ENCODE measurements around the gene DPY19L1. TPM values are rescaled to one million over a fixed set of nuclear protein-coding genes. Genes with fewer than 3 reads are reported as not detected.
A peak's percentile ranks its signal among the peaks of the same experiment; 100 is the strongest.
"Not testable (repeated sequence)": the region's sequence is repeated elsewhere in the genome, so short reads cannot be mapped to it uniquely, and the experiment has no call there.

DPY19L1 gene
- total RNA-seq, 1 experiment from 2014 or later: 71.7 TPM

DNA sequence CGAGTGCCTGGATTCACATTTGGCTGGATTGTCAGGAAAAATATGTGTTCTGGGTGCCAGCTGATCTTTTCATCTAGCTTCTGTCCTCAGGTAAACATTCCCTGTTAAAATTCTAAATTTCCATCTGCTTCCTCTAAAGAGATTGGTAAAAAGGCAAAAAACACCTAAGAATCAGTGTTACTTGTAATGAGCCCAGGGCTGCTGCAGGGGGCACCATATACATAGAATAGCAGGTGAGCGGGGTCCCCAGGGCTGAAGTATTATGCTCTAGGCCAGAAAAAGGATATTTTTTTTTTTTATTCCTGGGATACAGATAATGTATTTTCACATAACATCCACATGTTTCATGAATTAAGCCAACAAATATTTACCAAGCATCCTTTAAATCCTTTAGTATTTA lies 18.4 kb upstream of the DPY19L1 start:
- intact Hi-C loops (cut with micrococcal nuclease); H3K9ac ChIP-seq (ENCODE audit: low read length); CTCF ChIA-PET; H3K36me3 ChIP-seq (ENCODE audit: control insufficient read depth in 1 of 2, insufficient read depth in 2 of 2, low read length in 2 of 2); H2AFZ ChIP-seq (ENCODE audit: low read depth, low read length, poor library complexity, severe bottlenecking); RAD21 ChIA-PET (ENCODE audit: low non-redundant PET in 1 of 2, low total read pairs in 2 of 2, uncharacterized antibody in 2 of 2, unreplicated experiment in 2 of 2); H3K9me2 ChIP-seq (ENCODE audit: insufficient read depth); H3K9me3 ChIP-seq (ENCODE audit: control insufficient read depth in 1 of 2, insufficient read depth in 1 of 2, low read depth in 1 of 2, low read length in 2 of 2); H3K27me3 ChIP-seq (ENCODE audit: insufficient read depth, low read length); H3K79me2 ChIP-seq (ENCODE audit: insufficient read depth, low read length); DNase-seq (ENCODE audit: low read depth, low spot score); H4K20me1 ChIP-seq (ENCODE audit: insufficient read depth); POLR2A ChIA-PET; H3K4me3 ChIP-seq (replicated peaks in 1 of 2; ENCODE audit: low read depth in 1 of 2, low read length in 2 of 2); H3K4me2 ChIP-seq (ENCODE audit: low read length); H3K4me1 ChIP-seq (ENCODE audit: control insufficient read depth in 1 of 2, insufficient read depth in 2 of 2, low read length in 2 of 2); H3K27ac ChIP-seq (ENCODE audit: low read depth, low read length); BruUV-seq (replicated peaks): not testable (repeated sequence)
- peak in 2 of 3 experiments; percentile 37 to 40; a peak in 4 of 6 replicates for TF ChIP-seq CTCF (IDR thresholded peaks at IDR 0.05 in 2 of 3, conservative IDR thresholded peaks at IDR 0.05 in 1 of 3; ENCODE audit: borderline replicate concordance in 1 of 3, insufficient read depth in 1 of 3, low read depth in 2 of 3, low read length in 2 of 3)
- TF ChIP-seq RAD21 (IDR thresholded peaks at IDR 0.05; ENCODE audit: low read depth): 0 out of 2 replicates have a peak, but pooled peaks have one; percentile 32
- peak; percentile 70 for ATAC-seq

- H4K20me1 ChIP-seq (ENCODE audit: insufficient read depth); H3K9me3 ChIP-seq (ENCODE audit: control insufficient read depth in 1 of 2, insufficient read depth in 1 of 2, low read depth in 1 of 2, low read length in 2 of 2); H3K27me3 ChIP-seq (ENCODE audit: insufficient read depth, low read length); BruUV-seq (replicated peaks); H3K27ac ChIP-seq (ENCODE audit: low read depth, low read length); H3K9ac ChIP-seq (ENCODE audit: low read length); H3K4me3 ChIP-seq (replicated peaks in 1 of 2; ENCODE audit: low read depth in 1 of 2, low read length in 2 of 2); DNase-seq (ENCODE audit: low read depth, low spot score); POLR2A ChIA-PET; H3K36me3 ChIP-seq (ENCODE audit: control insufficient read depth in 1 of 2, insufficient read depth in 2 of 2, low read length in 2 of 2); H3K9me2 ChIP-seq (ENCODE audit: insufficient read depth); RAD21 ChIA-PET (ENCODE audit: low non-redundant PET in 1 of 2, low total read pairs in 2 of 2, uncharacterized antibody in 2 of 2, unreplicated experiment in 2 of 2); ATAC-seq; intact Hi-C loops (cut with micrococcal nuclease); H3K4me1 ChIP-seq (ENCODE audit: control insufficient read depth in 1 of 2, insufficient read depth in 2 of 2, low read length in 2 of 2); H3K4me2 ChIP-seq (ENCODE audit: low read length); CTCF ChIA-PET; H2AFZ ChIP-seq (ENCODE audit: low read depth, low read length, poor library complexity, severe bottlenecking); H3K79me2 ChIP-seq (ENCODE audit: insufficient read depth, low read length): not testable (repeated sequence)
These were observed 16.3 kb upstream of the DPY19L1 start for GRCh38 chr7:35053488-35054175.

- H3K4me3 ChIP-seq (replicated peaks in 1 of 2; ENCODE audit: low read depth in 1 of 2, low read length in 2 of 2); intact Hi-C loops (cut with micrococcal nuclease); H2AFZ ChIP-seq (ENCODE audit: low read depth, low read length, poor library complexity, severe bottlenecking); H4K20me1 ChIP-seq (ENCODE audit: insufficient read depth); RAD21 ChIA-PET (ENCODE audit: low non-redundant PET in 1 of 2, low total read pairs in 2 of 2, uncharacterized antibody in 2 of 2, unreplicated experiment in 2 of 2); DNase-seq (ENCODE audit: low read depth, low spot score); H3K9me2 ChIP-seq (ENCODE audit: insufficient read depth); BruUV-seq (replicated peaks); H3K27ac ChIP-seq (ENCODE audit: low read depth, low read length); CTCF ChIA-PET; H3K4me1 ChIP-seq (ENCODE audit: control insufficient read depth in 1 of 2, insufficient read depth in 2 of 2, low read length in 2 of 2); POLR2A ChIA-PET; H3K4me2 ChIP-seq (ENCODE audit: low read length); H3K79me2 ChIP-seq (ENCODE audit: insufficient read depth, low read length); H3K9me3 ChIP-seq (ENCODE audit: control insufficient read depth in 1 of 2, insufficient read depth in 1 of 2, low read depth in 1 of 2, low read length in 2 of 2); H3K36me3 ChIP-seq (ENCODE audit: control insufficient read depth in 1 of 2, insufficient read depth in 2 of 2, low read length in 2 of 2); ATAC-seq; H3K9ac ChIP-seq (ENCODE audit: low read length); H3K27me3 ChIP-seq (ENCODE audit: insufficient read depth, low read length): not testable (repeated sequence)
These were observed 11.1 kb upstream of the DPY19L1 start for GRCh38 chr7:35048390-35048789.

- H3K27ac ChIP-seq (ENCODE audit: low read depth, low read length); intact Hi-C loops (cut with micrococcal nuclease); RAD21 ChIA-PET (ENCODE audit: low non-redundant PET in 1 of 2, low total read pairs in 2 of 2, uncharacterized antibody in 2 of 2, unreplicated experiment in 2 of 2); H3K9ac ChIP-seq (ENCODE audit: low read length); H4K20me1 ChIP-seq (ENCODE audit: insufficient read depth); H3K36me3 ChIP-seq (ENCODE audit: control insufficient read depth in 1 of 2, insufficient read depth in 2 of 2, low read length in 2 of 2); H3K4me1 ChIP-seq (ENCODE audit: control insufficient read depth in 1 of 2, insufficient read depth in 2 of 2, low read length in 2 of 2); DNase-seq (ENCODE audit: low read depth, low spot score); CTCF ChIA-PET; H3K4me2 ChIP-seq (ENCODE audit: low read length); ATAC-seq; H3K27me3 ChIP-seq (ENCODE audit: insufficient read depth, low read length); H2AFZ ChIP-seq (ENCODE audit: low read depth, low read length, poor library complexity, severe bottlenecking); H3K9me3 ChIP-seq (ENCODE audit: control insufficient read depth in 1 of 2, insufficient read depth in 1 of 2, low read depth in 1 of 2, low read length in 2 of 2); H3K9me2 ChIP-seq (ENCODE audit: insufficient read depth); BruUV-seq (replicated peaks); POLR2A ChIA-PET; H3K4me3 ChIP-seq (replicated peaks in 1 of 2; ENCODE audit: low read depth in 1 of 2, low read length in 2 of 2); H3K79me2 ChIP-seq (ENCODE audit: insufficient read depth, low read length): not testable (repeated sequence)
These were observed 10.6 kb upstream of the DPY19L1 start for GRCh38 chr7:35047912-35048305.

All from HCT116 (cell line).